Muscle of arm (tissue), 14 donors: ENCODE results near the gene PROKR1. TPM values are rescaled to one million over a fixed set of nuclear protein-coding genes. Genes with fewer than 3 reads are reported as not detected.
A peak's percentile ranks its signal among the peaks of the same experiment; 100 is the strongest.
"Not testable (repeated sequence)": the region's sequence is repeated elsewhere in the genome, so short reads cannot be mapped to it uniquely, and the experiment has no call there.

ENCODE experiments used
- DNase-seq: peaks from one replicate; pipeline ENCODE4 v3.0.0-alpha.2; 2013
- long read RNA-seq, 11 donors: transcript quantifications; one replicate each; lab custom pipeline, GENCODE V29; 2026
- polyA plus RNA-seq, 12 donors: library from polyadenylated mRNA; unstranded; fragments of 120-200 nt; gene quantifications; one replicate each; pipeline ENCODE4 v1.2.1, GENCODE V29; 2013; ENCODE audit not compliant: insufficient read length in 12 of 12

Gene PROKR1
- 1 to 10 TPM in 6 of 12 donors, under 1 TPM in 4, not detected in 2; 0.19 to 4.4 (median 1.2) TPM for polyA plus RNA-seq
- long read RNA-seq, donor 1: 0 reads
- long read RNA-seq, donor 2, full-length matches to known transcripts: 1 of 1 reads
- long read RNA-seq, donor 2, partial matches to known transcripts: 0 of 1 reads
- long read RNA-seq, donor 2, other reads (novel, unspliced or antisense): 0 of 1 reads
- long read RNA-seq, donor 3: 0 reads
- long read RNA-seq, donor 4: 0 reads
- long read RNA-seq, donor 5: 0 reads
- long read RNA-seq, donor 6, full-length matches to known transcripts: 1 of 1 reads
- long read RNA-seq, donor 6, partial matches to known transcripts: 0 of 1 reads
- long read RNA-seq, donor 6, other reads (novel, unspliced or antisense): 0 of 1 reads
- long read RNA-seq, donor 7: 0 reads
- long read RNA-seq, donor 8: 0 reads
- long read RNA-seq, donor 9, full-length matches to known transcripts: 1 of 1 reads
- long read RNA-seq, donor 9, partial matches to known transcripts: 0 of 1 reads
- long read RNA-seq, donor 9, other reads (novel, unspliced or antisense): 0 of 1 reads
- long read RNA-seq, donor 10: 0 reads
- long read RNA-seq, donor 11: 0 reads

GRCh38 chr2:68643011-68643873 lies at the start of gene PROKR1:
Gene PROKR1 (plus strand): TSS chr2:68643579. CDS start chr2:68645822, 2,243 bp downstream.
- DNase-seq: peak; percentile 41

- DNase-seq: no peak
Measured at GRCh38 chr2:68594041-68594440, 49.3 kb upstream of the PROKR1 start.

GRCh38 chr2:68594674-68595492 lies 48.5 kb upstream of the PROKR1 start:
- DNase-seq: peak; percentile 31

DNA sequence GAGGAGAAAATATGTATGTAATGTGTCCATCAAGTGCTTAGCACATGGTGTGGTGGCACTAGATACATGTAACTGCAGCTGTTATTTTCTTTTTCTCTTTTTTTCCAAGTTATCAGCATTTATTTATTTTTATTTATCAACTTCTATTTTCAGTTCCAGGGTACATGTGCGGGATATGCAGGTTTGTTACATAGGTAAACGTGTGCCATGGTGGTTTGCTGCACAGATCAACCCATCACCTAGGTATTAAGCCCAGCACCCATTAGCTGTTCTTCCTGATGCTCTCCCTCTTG lies 47.9 kb upstream of the PROKR1 start:
- not testable (repeated sequence) for DNase-seq

GRCh38 chr2:68600495-68600894 lies 42.9 kb upstream of the PROKR1 start:
- not testable (repeated sequence) for DNase-seq

DNA sequence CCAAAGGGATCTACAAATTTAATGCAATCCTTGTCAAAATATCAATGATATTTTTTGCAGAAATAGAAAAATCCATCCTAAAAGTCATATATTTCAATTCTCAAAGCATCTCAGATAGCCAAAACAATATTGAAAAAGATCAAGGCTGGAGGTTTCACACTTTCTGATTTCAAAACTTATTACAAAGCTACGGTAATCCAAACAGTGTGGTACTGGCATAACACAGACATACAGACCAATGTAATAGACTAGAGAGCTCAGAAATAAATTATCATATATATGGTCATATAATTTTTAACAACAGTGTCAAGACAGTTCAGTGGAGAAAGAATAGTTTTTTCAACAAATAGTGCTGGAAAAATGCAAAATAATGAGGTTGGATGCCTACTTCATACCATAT lies 40.3 kb upstream of the PROKR1 start:
- no peak for DNase-seq

DNA sequence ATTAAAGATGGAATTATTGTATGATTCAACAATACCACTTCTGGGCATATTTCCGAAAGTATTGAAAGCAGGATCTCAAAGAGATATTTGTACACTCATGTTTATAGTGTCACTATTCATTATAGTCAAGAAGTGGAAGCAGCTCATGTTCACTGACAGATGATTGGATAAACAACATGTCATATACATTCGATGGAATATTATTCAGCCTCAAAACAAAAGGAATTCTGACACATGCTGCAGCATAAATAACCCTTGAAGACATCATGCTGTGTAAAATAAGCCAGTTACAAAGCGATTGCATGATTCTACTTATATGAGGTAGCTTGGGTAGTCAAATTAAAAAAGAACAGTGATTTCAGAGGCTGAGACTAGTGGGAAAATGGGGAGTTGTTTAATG lies 39.3 kb upstream of the PROKR1 start:
- DNase-seq: no peak

DNA sequence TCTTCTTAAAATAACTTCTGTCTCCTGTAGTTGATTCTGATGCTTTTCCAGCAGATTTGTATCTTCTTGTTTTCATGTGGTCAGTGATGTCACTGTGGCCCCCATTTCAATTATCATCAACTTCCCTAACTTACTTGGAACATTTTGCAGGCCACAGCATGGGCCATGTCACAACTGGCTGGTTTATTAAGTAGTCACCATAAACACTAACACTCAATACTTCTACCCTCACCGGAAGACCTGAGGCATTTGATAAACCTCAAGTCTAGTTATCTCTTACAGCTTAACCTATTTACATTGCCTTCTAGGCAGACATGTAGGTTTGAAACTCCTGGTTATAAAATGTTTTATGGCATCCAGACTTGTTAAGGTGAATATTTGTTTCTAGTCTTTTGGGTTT lies 37.4 kb upstream of the PROKR1 start:
- no peak for DNase-seq

DNA sequence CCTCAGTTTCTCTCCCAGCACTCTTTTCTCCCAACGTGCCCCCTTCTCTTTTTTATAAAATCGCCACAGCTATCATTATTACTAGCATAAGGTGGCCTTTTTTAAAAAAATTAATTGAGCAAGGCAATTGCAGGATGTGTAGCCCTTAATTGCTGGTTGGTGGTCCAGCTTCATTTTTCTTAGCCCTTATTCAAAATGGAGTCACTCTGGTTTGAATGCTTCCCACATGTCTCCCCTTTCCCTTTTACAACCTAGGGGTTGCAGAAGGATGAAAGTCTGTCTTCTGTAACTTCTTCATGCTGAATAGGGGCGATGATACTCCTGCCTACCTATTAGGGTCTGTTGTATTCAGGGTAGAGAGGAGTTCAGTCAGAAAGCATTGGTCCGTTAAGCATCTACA lies 36.6 kb upstream of the PROKR1 start:
- DNase-seq: no peak

GRCh38 chr2:68607837-68608236 lies 35.5 kb upstream of the PROKR1 start:
- no peak for DNase-seq

DNA sequence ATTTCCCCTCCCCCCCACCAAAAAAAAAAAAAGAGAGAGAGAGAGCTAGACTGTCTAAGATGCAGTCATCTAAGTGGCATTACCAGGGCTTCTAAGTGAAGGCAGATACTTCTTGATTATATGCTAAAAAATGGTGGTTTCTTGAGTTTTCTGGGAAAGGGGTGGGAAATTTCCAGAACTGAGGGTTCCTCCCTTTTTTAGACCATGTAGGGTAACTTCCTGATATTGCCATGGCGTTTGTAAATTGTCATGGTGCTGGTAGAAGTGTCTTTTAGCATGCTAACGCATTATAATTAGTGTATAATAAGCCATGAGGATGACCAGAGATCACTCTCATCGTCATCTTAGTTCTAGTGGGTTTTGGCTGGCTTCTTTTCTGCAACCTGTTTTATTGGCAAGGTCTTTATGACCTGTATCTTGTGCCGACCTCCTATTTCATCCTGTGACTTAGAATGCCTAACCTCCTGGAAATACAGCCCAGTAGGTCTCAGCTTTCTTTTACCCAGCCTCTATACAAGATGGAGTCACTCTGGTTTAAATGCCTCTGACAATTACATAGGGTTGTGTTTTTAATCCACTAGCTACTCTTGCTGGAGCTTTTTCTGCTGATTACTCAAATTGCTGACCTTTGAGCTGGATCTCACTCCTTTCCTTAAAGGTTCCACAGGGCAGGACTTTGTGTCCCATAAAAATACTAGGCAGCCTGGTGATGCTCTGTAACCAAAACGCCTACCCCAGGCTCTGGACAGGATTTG lies 30.4 kb upstream of the PROKR1 start:
- DNase-seq: no peak

DNA sequence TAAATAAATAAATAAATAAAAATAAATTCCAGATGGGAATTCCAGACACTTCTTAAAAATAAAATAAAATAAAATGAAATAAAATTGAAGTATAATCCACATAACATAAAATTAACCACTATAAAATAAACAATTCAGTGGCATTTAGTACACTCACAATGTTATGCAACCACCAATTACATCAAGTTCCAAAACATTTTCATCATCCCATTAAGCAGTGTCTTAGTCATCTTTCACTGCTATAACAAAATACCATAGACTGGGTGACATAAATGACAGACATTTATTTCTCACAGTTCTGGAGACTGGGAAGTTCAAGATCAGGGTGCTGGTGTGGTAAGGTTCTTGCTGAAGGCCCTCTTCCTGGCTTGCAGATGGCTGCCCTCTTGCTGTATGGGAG lies 22.6 kb upstream of the PROKR1 start:
- no peak for DNase-seq

DNA sequence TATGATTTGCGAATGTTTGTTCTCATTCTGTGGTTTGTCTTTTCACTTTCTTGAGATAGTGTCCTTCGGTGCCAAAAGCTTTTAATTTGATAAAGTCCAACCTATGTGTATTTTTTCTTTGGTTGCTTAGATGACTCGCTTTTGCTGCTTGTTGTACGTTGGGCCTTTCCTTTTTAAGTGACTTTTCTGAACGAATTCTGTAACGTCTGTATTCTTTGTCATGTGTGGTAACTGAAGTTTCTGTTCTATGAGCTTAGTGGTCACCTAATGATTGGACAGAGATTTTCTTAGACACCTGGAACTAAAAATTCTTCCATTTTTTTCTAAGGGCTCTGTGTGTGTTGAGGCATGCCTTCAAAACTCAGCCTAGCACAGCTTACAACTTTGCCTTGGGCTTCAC lies 19.6 kb upstream of the PROKR1 start:
- no peak for DNase-seq

GRCh38 chr2:68627615-68628014 lies 15.8 kb upstream of the PROKR1 start:
- no peak for DNase-seq

DNA sequence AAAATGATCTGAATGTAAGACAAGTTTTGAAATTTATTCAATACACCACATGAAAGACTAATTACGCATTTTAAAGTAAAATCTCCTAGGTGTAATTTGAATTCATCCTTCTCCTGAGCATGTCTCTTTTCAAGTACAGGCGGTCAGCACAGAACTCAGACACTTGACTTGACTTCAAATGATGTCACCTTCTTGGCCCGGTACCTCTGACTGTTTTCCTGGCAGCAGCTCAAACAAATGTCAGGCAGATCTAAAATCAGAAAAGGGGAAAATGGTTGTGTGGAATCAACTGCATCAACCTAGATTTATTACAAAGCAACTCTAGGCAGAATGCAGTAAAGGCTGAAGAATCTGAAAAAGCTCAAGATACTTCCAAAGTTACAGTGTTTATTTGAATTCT lies 11.4 kb upstream of the PROKR1 start:
- peak; percentile 22 for DNase-seq

DNA sequence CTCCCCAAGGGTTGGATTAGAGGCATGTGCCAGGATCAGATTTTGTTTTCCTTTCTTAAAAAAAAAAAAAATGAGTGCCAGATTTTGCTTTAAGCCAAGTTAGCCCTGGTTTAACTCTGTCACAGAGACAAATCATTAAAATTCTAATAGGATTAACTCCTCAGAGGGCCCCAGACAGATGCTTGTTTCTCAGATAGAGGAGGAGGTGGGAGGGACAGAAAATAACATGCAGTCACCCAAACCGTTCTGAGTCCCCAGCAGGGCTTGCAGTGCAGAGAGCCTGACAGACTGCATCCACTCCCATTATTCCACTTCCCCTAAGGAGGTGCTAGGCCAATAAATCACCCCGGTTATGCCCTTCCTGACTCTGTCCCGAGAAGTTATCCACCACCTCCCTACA lies 6.3 kb upstream of the PROKR1 start:
- no peak for DNase-seq

- no peak for DNase-seq
Measured at GRCh38 chr2:68643874-68644485, 601 bp downstream of the PROKR1 start.

DNA sequence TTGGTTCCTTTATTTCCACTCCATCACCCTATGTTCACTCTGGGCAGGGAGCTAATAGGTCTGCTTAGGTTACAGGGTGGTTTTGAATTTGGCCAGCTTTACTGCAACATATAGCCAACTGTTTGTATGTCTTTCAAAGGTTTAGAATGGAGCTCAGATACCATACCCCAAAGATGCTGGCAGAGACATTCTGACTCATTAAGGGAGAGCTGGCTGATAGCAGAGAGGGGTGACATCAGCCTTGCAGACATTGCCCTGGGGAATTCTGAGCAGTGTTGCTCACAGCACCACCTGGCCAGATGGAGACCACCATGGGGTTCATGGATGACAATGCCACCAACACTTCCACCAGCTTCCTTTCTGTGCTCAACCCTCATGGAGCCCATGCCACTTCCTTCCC lies 2.1 kb downstream of the PROKR1 start:
- DNase-seq: no peak

- DNase-seq: no peak
Measured at GRCh38 chr2:68646303-68646702, 2.9 kb downstream of the PROKR1 start.

DNA sequence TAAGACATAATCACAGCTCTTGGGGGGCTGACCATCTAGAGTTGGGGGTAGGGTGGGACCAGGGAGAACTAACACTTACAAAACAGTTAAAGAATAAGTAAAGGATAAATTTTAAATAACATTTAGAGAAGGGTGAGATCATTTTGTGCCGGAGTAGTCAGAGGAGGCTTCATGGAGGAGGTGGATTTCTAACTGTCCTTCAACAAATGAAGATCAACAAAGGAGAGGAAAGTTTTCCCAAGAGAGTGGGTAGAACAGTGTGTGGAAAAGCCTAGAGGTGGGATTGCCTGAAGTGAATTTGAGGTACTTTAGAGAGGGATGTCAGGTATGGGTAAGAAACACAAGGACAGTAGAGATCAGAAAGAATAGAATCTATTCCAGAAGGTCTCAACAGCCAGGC lies 7.3 kb downstream of the PROKR1 start:
- no peak for DNase-seq

DNA sequence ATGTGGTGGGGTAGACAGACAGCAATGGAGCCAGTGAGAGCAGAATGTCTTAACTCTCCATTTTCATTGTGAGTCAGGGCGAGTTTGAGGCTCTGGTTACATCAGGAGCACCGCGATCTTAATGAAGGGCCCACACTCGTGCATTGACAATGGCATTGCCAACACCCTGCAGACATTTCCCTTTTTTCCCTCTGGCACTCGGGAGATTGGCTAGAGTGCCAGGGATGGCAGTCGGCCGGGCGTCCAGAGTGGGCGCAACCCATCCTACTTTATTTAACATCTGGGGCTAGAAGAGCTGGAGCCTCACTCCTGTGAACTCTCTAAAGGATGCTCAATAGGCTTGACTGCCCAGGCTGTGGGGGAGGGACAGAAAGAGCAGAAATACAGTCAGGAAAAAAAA lies 9.7 kb downstream of the PROKR1 start:
- DNase-seq: no peak
